NCI-H2227 (cell line): ENCODE measurements around the gene EDN2.

Source experiments
- DNase-seq: peaks from one replicate; lab custom pipeline; 2025; ENCODE audit not compliant: unreplicated experiment; lab: John Stamatoyannopoulos, UW

The EDN2 gene

GRCh38 chr1:41440321-41441085 lies 44.0 kb downstream of the EDN2 start:
- no peak for DNase-seq

GRCh38 chr1:41439234-41439633 lies 45.2 kb downstream of the EDN2 start:
- DNase-seq, result no peak

GRCh38 chr1:41438711-41439110 lies 45.8 kb downstream of the EDN2 start:
- no peak for DNase-seq

DNA sequence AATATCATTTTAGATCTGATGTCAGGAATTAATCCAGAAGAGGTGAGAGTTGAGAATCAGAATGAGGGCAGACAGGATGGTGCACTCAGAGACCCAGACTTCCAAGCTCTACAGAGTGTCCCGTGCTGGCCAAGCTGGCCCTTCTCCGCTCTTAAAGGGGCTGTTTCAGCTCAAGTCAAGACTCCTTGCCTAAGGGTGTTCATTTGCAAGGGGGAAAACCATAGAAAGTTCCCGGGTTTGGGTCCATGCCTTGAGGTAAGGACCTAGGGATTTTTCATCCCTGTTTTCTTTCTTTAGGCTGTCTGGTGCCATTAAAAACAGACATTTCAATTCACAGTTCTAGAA lies 47.5 kb downstream of the EDN2 start:
- DNase-seq, result no peak

- no peak for DNase-seq
These were observed 48.0 kb downstream of the EDN2 start for GRCh38 chr1:41436281-41437010.

- DNase-seq, result peak; percentile 22
These were observed 48.8 kb downstream of the EDN2 start for GRCh38 chr1:41435570-41436178.

DNA sequence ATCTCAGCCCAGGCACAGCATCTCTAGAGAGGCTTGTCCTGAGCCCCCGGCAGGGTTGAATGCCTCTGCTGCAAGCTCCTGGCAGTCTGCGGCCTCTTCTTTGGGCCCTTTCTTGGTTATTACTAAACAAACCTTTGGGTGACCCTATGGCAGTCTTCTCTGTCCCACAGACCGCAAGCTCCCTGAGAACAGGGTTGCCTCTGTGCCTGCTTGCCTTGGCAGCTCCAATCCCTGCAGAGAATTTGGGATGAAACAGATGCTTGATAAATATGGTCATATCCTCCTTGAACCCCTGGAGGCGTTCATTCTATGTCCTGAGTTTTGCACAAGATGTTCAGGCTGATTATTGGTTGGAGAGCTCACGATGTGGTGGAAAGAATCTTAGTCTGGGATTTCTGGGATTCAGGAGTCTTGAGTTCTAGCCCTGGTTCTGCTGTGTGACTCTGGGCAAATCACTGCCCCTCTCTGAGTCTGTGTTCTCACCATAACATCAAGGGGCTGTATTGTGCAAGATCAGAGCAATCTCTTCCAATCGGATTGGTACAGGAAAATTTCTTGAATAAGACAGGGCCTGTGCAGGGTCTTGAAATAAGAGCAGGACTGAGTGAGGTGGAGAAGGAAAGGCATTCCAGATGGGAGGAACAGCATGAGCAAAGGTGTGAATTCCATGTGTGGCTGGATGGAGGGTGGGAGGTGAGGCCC lies 49.6 kb downstream of the EDN2 start:
- no peak for DNase-seq

DNA sequence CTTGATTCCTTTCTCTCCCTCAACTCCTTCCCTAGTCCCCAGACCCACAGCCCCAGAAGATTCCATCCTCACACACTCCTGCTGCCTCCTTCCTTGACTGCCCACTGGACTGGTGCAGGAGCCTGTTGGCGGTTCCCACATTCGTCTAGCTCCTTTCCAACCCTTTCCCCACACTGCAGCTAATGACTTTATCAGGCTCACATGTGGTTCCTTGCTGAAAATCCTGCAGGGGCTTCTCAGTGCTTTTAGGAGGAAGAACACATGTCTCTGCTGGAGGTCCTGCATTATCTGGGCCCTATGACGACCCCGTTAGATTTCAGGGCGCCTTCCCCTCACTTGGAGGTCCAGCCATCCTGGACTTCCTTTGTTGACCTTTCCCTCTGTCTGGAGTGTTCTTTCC lies 50.2 kb downstream of the EDN2 start:
- no peak for DNase-seq

- DNase-seq, result no peak
These were observed 51.0 kb downstream of the EDN2 start for GRCh38 chr1:41433501-41433900.

DNA sequence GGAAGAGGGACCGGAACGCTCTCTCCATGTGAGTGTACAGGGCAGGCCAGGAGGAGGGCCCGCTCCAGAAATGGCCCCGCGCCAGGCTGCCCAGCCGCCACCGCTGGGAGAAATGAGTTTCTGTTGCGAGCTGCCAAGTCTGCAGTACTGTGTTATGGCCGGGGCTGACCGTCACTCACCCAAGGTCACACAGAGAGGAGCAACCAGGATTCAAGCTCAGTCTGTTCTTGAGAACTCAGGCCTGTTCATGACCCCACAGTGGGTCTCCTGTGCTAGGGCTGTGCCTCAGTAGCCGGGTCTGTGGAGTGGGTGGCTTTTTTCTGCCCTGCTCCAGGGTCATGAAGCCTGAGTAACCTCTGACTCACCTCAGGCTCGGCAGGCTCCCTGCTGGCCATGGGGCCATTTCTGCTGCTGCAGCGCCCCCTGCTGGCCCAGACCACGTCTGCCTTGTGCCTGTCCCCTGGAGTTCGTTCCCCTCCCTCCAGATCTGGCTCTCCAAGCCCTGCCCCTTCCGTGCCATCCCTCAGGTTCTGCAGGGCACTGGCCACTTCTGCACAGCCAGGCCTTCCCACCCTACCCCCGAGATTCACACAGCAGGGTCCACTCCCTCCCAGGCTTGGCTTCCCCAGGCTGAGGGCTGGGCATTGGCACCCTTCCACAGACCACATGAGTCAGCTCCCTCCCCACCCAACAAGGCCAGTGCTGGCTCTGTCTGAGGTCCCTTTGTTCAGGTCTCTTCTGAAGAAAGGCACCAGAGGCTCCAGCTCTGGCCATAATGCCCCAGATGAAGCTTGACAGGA lies 51.8 kb downstream of the EDN2 start:
- peak; percentile 52 for DNase-seq

DNA sequence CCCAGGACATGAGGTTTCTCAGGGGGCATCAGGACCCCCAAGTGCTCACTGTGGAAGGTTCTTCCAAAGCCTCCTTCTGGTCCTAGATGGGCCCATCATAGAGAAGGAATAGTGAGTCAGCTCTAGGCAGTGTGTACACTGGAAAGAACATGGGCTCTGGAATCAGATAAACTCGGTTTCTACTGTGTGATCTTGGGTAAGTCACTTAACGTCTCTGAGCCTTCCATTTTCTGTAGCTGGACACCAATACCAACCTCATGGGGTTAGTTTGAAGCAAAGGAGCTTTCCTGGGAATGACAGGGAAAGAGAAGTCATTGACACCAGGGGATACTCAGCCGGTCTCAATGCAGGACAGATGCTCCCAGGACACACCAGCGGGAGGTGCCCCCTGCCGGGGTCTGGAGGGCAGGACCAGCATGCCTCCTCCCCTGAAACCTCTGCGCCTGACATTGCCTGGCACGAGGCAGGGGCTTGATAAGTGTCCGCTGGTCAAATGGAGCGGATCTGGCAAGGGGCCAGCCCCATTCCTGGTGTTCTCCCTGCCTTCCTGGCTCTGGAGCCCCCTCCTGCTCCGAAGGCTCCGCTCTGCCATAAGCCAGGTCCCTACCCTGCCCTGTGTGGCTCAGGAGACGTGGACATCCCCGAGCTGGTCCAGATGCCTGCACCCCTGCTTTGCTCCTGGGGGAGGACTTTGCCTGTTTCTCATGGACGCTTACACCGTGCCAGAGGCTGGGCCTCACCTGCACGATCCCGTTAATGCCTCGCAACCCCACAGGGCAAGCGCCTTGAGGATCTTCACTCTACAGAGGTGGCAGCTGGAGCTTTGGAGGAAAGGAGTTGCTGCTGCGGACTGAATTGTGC lies 52.8 kb downstream of the EDN2 start:
- DNase-seq, result peak; percentile 24

DNA sequence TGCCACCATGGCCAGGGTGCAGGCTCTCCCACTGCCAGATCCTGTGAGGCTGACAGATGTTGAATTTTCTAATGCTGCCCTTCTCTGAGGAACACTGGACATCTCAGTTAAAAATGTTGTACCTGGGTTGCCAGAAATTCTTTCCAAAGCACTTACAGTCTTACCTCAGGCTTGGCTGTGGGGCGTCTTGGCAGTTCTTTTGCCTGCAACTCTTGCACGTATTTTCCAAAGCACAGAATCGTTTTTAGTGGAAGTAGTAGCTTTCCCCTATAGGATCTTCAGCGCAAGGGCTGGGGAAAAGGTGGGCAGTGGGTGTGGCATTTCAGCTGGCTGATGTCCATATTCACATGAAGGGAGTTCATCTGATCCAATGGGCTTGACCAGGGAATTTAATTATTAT lies 53.9 kb downstream of the EDN2 start:
- DNase-seq, result no peak

- DNase-seq, result no peak
These were observed 54.4 kb downstream of the EDN2 start for GRCh38 chr1:41430069-41430468.

DNA sequence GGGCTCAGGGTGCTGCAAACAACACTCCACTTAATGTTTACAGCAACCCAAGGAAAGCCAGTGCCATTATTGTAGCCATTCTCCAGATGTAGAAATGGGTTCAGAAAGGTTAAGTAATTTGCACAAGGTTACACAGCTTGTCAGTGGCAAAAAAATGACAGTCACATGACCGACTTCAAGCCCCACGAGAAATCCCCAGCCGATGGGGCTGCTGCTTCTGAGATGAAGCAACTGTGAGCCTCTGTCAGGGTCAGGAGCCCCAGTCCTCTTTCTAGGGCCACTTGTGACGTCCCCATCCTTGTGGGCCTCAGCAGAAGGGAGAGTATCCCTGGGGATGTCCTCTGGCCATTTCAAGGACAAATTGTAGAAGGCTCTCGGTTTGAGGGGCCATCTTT lies 54.8 kb downstream of the EDN2 start:
- DNase-seq, result no peak
